Measurements from ENCODE around the gene FAM151A.

GRCh38 chr1:54649130-54649898 is 26.0 kb upstream of the FAM151A start:
- TF ChIP-seq CTCF (IDR thresholded peaks at IDR 0.05) (no peak), POLR2A (IDR thresholded peaks at IDR 0.05) (no peak), POLR2AphosphoS5 (IDR thresholded peaks at IDR 0.05) (no peak), EP300 (IDR thresholded peaks at IDR 0.05) (no peak)
